ENCODE results near the gene SLC47A2. TPM values are rescaled to one million over a fixed set of nuclear protein-coding genes. Genes with fewer than 3 reads are reported as not detected.

Gene SLC47A2
- total and polyA plus RNA-seq, 9 of the 15 experiments (the other 6 are each of a cell fraction or from before 2014, with no cell fraction given): not detected

GRCh38 chr17:19720631-19721426 lies 4.4 kb upstream of the SLC47A2 start:
- H3K9ac ChIP-seq (ENCODE audit: insufficient read depth in 1 of 2, low read depth in 2 of 2, low read length in 2 of 2): no peak overlapping the region
- H3K4me2 ChIP-seq (ENCODE audit: insufficient read depth, low read length): no peak overlapping the region
- H3K4me1 ChIP-seq (replicated peaks in 1 of 2; ENCODE audit: control insufficient read depth in 2 of 2, insufficient read depth in 2 of 2, low read length in 2 of 2): peaks cover 0 to 4% of the 10 kb centered on the region in 2 experiments; a peak in 1 of 5 replicates

GRCh38 chr17:19720210-19720475 lies 3.8 kb upstream of the SLC47A2 start:
- FAIRE-seq: no peak
- H3K9ac ChIP-seq (ENCODE audit: insufficient read depth in 1 of 2, low read depth in 2 of 2, low read length in 2 of 2): no peak overlapping the region
- POLR2A ChIA-PET: no interaction called here
- no peaks in the 10 kb centered on the region for H3K79me2 ChIP-seq (ENCODE audit: control insufficient read depth, insufficient read depth, low read length)
- no peak overlapping the region for H3K4me3 ChIP-seq
- H3K27me3 ChIP-seq (ENCODE audit: control insufficient read depth in 2 of 2, insufficient read depth in 2 of 2, low read length in 2 of 2): peaks cover 0 to 44% of the 10 kb centered on the region in 2 experiments; a peak in 2 of 5 replicates
- no peaks in the 10 kb centered on the region for H4K20me1 ChIP-seq (replicated peaks; ENCODE audit: control insufficient read depth, insufficient read depth, low read length)
- in situ Hi-C loops (cut with MboI): no loop called here
- H3K27ac ChIP-seq (ENCODE audit: extremely low read depth, low read depth, low read length): no peak overlapping the region
- no TSS peak for BruUV-seq (replicated peaks)
- no peak overlapping the region for H3K4me2 ChIP-seq (ENCODE audit: insufficient read depth, low read length)
- H3K9me1 ChIP-seq (ENCODE audit: control insufficient read depth, insufficient read depth, low read length): no peaks in the 10 kb centered on the region
- peaks cover 0 to 4% of the 10 kb centered on the region in 2 experiments; a peak in 1 of 5 replicates for H3K4me1 ChIP-seq (replicated peaks in 1 of 2; ENCODE audit: control insufficient read depth in 2 of 2, insufficient read depth in 2 of 2, low read length in 2 of 2)
- intact Hi-C loops (cut with micrococcal nuclease): no loop called here
- ATAC-seq: no peak
- WGBS (ENCODE audit: insufficient coverage, low coverage, missing lambda C conversion rate): 0% methylated on average over 5 of the region's 5 CpGs
- DNase-seq (ENCODE audit: extremely low read depth in 1 of 4, low spot score in 3 of 4): no peak
- no peaks in the 10 kb centered on the region for H3K36me3 ChIP-seq (ENCODE audit: control insufficient read depth, insufficient read depth, low read length)
- CTCF ChIA-PET (ENCODE audit: low intra/inter-chr PET ratio): no interaction called here
- no peaks in the 10 kb centered on the region for H3K9me3 ChIP-seq (replicated peaks; ENCODE audit: control insufficient read depth, insufficient read depth, low read depth, low read length)
- no peak overlapping the region for H2AFZ ChIP-seq (ENCODE audit: low read depth, low read length)
- TF ChIP-seq LEF1 (IDR thresholded peaks at IDR 0.05): no peak
- TF ChIP-seq ZBTB11 (CRISPR knock-in tag; IDR thresholded peaks at IDR 0.05): no peak
- TF ChIP-seq MAFG (tag; conservative IDR thresholded peaks at IDR 0.05): no peak

More at GRCh38 chr17:19720631-19721426, 4.4 kb upstream of the SLC47A2 start:
- Histone ChIP-seq H3K36me3 (ENCODE audit: control insufficient read depth, insufficient read depth, low read length) (no peaks in the 10 kb centered on the region), H3K9me3 (replicated peaks; ENCODE audit: control insufficient read depth, insufficient read depth, low read depth, low read length) (no peaks in the 10 kb centered on the region), H3K4me3 (no peak overlapping the region), H4K20me1 (replicated peaks; ENCODE audit: control insufficient read depth, insufficient read depth, low read length) (no peaks in the 10 kb centered on the region), H3K27ac (ENCODE audit: extremely low read depth, low read depth, low read length) (no peak overlapping the region), H3K9me1 (ENCODE audit: control insufficient read depth, insufficient read depth, low read length) (no peaks in the 10 kb centered on the region), H3K27me3 (ENCODE audit: control insufficient read depth in 2 of 2, insufficient read depth in 2 of 2, low read length in 2 of 2) (peaks cover 0 to 44% of the 10 kb centered on the region in 2 experiments; a peak in 2 of 5 replicates), H3K79me2 (ENCODE audit: control insufficient read depth, insufficient read depth, low read length) (no peaks in the 10 kb centered on the region), H2AFZ (ENCODE audit: low read depth, low read length) (no peak overlapping the region)
- ChIA-PET CTCF (ENCODE audit: low intra/inter-chr PET ratio) (no interaction called here), POLR2A (interaction anchor here (0.7 kb wide), 1 partner anchor 1312 kb away, joined by 3 read pairs; no protein-coding TSS in a partner anchor)
- FAIRE-seq: no peak
- intact Hi-C loops (cut with micrococcal nuclease) (no loop called here), in situ Hi-C loops (cut with MboI) (no loop called here)
- no peak for DNase-seq (ENCODE audit: extremely low read depth in 1 of 4, low spot score in 3 of 4)
- WGBS (ENCODE audit: insufficient coverage, low coverage, missing lambda C conversion rate): 0% methylated on average over 8 of the region's 9 CpGs
- no TSS peak for BruUV-seq (replicated peaks)
- TF ChIP-seq NFIC (IDR thresholded peaks at IDR 0.05) (peak; percentile 7; the same call in 1 of the 2 replicates), NCOA4 (IDR thresholded peaks at IDR 0.05; ENCODE audit: partially characterized antibody) (no peak), USF2 (CRISPR knock-in tag; IDR thresholded peaks at IDR 0.05) (peak; percentile 31)
- ATAC-seq: no peak
